Retinal pigment epithelial cell (primary cell): ENCODE data around the gene PITPNM2.

Experiments
- DNase-seq: peaks from one replicate; pipeline ENCODE4 v3.0.0-alpha.2; 2010; ENCODE audit warnings: low read depth
- H3K4me3 ChIP-seq: 2 replicates; pipeline ENCODE4 v1.5.1; 2011; ENCODE audit warnings: mild to moderate bottlenecking, low read length, control low read depth, moderate library complexity
- TF ChIP-seq, protein P1 (sequence below): conservative IDR thresholded peaks from 2 replicates; pipeline ENCODE4 v1.5.1; 2011; ENCODE audit warnings: low read depth, low read length, control low read depth, inconsistent platforms

PITPNM2 gene

DNA sequence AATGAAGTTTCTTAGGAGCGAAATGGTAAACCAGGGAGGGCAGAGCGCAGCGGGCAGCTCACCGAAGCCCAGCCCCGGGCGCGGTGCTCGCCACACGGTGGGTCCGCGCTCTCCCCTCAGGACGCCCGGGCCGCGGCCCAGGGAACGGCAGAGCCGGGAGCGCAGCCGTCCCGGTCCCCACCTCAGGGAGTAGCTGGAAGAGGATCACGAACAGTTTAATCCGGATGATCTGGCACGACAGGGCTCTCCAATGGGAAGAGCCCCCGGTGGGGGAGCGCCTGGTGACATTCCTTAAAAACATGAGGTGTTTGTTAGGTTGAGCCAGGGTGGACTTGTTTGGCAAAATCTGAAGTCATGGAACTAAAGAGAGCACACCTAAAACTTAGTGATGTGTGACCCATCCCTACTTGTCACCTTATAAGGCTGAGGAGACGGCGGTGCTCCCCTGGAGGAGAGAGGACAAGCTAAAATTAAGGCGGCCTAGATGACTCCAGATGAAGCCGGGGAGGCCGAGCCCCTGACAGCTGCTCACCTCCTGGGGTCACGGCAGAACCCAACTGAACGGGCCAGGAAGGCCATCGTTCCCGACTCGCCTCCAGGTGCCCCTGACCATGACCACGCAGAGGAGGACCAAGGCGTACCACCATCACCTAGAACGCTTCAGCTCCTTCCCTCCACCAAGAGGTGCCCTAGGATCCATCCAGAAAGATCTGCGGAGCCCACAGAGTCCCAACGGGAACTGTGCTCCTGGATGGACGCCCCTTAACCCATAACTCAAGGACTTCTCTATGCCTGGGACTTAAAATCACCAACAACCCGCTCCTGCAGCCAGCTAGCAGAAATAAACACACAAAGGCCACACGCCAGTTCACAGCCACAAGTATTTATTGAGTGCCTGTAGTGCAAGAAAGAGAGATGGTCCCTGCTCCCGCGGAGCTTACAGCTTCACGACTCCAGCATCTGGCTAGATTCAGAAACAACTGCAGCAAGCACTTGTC is 866 bp upstream of the PITPNM2 start:
- TF ChIP-seq, protein P1, sequence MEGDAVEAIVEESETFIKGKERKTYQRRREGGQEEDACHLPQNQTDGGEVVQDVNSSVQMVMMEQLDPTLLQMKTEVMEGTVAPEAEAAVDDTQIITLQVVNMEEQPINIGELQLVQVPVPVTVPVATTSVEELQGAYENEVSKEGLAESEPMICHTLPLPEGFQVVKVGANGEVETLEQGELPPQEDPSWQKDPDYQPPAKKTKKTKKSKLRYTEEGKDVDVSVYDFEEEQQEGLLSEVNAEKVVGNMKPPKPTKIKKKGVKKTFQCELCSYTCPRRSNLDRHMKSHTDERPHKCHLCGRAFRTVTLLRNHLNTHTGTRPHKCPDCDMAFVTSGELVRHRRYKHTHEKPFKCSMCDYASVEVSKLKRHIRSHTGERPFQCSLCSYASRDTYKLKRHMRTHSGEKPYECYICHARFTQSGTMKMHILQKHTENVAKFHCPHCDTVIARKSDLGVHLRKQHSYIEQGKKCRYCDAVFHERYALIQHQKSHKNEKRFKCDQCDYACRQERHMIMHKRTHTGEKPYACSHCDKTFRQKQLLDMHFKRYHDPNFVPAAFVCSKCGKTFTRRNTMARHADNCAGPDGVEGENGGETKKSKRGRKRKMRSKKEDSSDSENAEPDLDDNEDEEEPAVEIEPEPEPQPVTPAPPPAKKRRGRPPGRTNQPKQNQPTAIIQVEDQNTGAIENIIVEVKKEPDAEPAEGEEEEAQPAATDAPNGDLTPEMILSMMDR = no peak
- peak overlapping the region; percentile 59 for H3K4me3 ChIP-seq
- DNase-seq = no peak

DNA sequence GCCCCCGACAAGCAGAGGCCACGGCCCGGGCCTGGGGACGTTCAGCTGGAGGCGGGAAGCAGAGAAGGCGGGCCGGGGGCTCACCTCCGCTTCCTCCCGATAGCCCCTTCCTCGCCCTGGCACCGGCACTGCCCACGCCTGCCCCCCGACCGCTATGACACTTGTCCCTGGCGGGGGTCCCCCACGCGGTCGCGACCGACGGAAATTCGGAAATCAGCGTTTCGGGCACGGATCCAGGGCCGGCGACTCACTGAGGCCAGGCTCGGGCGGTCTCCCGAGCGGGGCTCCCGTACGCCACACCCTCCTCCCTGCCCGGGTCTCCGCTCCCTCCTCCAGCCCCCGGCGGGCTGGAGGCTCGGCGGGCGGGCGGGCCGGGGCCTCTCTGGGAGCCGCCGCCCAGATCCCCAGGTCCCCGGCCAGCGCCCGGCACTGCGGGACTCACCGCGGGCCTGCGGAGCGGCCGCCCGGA is 581 bp downstream of the PITPNM2 start:
- H3K4me3 ChIP-seq = peak overlapping the region; percentile 60
- TF ChIP-seq, protein P1 = no peak
- DNase-seq = no peak

DNA sequence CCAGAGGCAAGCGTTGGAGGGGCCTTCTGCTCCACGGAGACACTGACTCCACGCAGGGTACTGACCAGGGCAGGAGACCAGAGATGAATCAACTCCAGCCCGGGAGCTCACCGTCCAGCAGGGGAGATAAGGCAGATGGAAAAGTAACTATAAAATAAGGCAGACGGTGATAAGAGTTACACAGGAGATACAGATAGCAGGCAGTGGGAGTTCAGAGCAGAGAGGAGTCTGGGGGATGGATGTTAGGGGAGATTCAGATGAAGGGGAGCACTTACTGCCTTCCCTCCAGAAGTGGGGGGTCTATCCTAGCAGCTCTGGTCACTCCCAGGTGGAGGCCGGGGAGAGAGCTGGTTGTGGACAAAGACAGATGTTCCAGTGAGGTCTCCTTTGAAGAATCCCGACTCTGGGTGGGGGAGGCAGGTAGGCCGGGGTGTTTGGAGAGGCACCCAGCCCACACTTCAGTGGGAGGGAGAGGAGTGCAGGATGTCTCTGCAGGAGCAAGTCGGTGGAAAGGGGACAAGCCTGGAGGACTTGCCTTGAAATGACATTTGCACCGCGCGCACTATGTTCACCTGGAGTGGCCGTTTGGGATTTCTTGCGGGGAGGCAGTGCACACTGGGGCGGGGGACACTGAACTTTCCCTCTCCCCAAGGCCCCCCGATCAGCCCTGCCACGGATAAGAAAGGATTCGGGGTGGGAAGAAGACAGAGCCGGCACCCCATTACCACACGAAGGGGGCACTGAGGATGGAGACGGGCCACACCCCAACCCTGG is 1.2 kb downstream of the PITPNM2 start:
- TF ChIP-seq, protein P1 = no peak
- peak overlapping the region; percentile 60 for H3K4me3 ChIP-seq
- DNase-seq = no peak

DNA sequence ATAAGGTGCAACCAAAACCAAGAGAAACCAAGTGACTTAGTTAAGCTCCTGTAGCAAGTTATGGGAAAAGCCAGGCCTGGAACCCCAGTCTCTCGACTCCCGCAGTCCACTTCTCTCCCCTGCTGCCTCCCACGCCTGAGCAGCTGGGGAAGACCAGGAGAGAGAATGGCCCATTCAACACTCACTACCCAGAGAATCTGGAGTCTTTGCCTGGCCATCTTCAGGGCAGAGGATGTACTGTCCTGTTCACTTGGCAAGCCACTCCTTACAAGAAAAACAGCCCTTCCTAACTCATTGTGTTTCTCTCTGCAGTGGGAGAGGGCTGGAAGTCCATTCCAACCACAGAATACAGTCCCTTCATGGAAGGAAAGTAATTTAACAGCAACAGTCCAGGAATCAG is 1.8 kb downstream of the PITPNM2 start:
- no peak for DNase-seq
- H3K4me3 ChIP-seq = no peak overlapping the region
- TF ChIP-seq, protein P1 = no peak

DNA sequence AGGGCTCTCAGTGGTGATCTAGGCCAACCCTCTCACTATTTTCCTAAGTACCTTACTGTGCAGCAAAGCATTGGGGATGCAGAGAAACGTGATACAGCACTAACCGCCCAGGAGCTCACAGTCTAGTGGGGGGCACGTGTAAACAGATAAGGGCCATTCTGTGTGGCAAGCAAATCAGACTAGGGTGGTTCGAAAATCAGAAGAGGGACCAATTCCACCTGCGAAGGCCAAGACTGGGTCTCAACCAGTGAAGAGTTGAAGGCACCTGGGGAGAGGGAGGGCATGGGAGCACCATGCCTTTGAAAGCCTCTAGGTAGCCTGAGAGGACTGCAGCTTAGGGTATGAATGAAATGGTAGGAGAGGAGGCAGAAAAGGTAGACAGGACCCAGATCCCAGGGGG is 2.2 kb downstream of the PITPNM2 start:
- no peak for DNase-seq
- no peak overlapping the region for H3K4me3 ChIP-seq
- TF ChIP-seq, protein P1 = no peak

DNA sequence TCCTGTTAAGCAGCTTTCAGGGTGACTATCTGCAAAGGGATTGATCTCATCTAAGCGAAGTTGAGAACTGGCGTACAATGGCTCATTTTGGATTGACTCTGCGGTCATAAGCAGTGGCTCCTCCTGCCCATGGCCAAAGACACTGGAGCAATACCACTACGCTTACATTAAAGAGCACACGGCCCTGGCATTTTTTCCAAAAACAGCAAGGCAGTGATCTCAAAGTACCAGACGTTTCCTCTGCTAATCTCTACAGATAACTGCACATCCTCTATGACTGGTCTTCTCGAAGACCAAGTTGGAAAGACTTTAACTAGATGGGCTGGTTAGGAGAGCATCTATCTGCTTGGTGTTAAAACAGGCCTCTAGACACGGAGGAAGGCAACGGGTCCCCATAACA is 2.7 kb downstream of the PITPNM2 start:
- H3K4me3 ChIP-seq = no peak overlapping the region
- TF ChIP-seq, protein P1 = no peak
- no peak for DNase-seq
